H1 (cell line): ENCODE results near the gene FREM2. TPM values are rescaled to one million over a fixed set of nuclear protein-coding genes. Genes with fewer than 3 reads are reported as not detected.

Source experiments
- CTCF ChIA-PET: fragments of 300-600 bp; sonication (Branson Sonifier 250); formaldehyde crosslinking; loops from one replicate; lab custom pipeline; 2021; ENCODE audit not compliant: partially characterized antibody; lab: Charles Lee
- POLR2A ChIA-PET: fragments of 300-600 bp; sonication (Branson Sonifier 250); formaldehyde crosslinking; loops from one replicate; lab custom pipeline; 2021; ENCODE audit warnings: inconsistent platforms; ENCODE audit not compliant: partially characterized antibody; lab: Charles Lee
- DNase-seq, 2 experiments: peaks; one replicate each; pipeline versions ENCODE4 v3.0.0 to v3.0.0-alpha.2; 2010 to 2022; ENCODE audit warnings: low spot score in 2 of 2, low read depth in 1 of 2, mixed read lengths in 1 of 2
- FAIRE-seq: peaks from 2 replicates; lab custom pipeline; 2011; peaks lifted over from hg19 to GRCh38; lab: Jason Lieb, UNC
- H2AFZ ChIP-seq: 2 replicates; pipeline ENCODE4 v1.8.1; 2012; ENCODE audit warnings: low read length, inconsistent platforms
- H2AK5ac ChIP-seq: 2 replicates; pipeline ENCODE4 v1.6.1; 2013; ENCODE audit warnings: low read depth, low read length
- H2BK120ac ChIP-seq: replicated peaks from 2 replicates; pipeline ENCODE3; 2013; ENCODE audit warnings: low read depth, low read length, inconsistent platforms
- H2BK12ac ChIP-seq: 2 replicates; pipeline ENCODE4 v1.6.1; 2013; ENCODE audit warnings: low read depth, low read length
- H2BK15ac ChIP-seq: 2 replicates; pipeline ENCODE4 v1.6.1; 2013; ENCODE audit warnings: low read length
- H2BK20ac ChIP-seq: 2 replicates; pipeline ENCODE4 v1.6.1; 2013; ENCODE audit warnings: low read length
- H2BK5ac ChIP-seq: 2 replicates; pipeline ENCODE4 v1.6.1; 2013; ENCODE audit warnings: low read depth, low read length
- H3K14ac ChIP-seq: 2 replicates; pipeline ENCODE4 v1.6.1; 2013; ENCODE audit warnings: inconsistent platforms; ENCODE audit not compliant: insufficient read length
- H3K18ac ChIP-seq: 2 replicates; pipeline ENCODE4 v1.6.1; 2013; ENCODE audit warnings: low read length; ENCODE audit errors: extremely low read depth
- H3K23ac ChIP-seq: 2 replicates; pipeline ENCODE4 v1.6.1; 2013; ENCODE audit warnings: inconsistent platforms; ENCODE audit not compliant: insufficient read length
- H3K23me2 ChIP-seq: 2 replicates; pipeline ENCODE4 v1.6.1; 2013; ENCODE audit warnings: low read depth, low read length
- H3K27ac ChIP-seq: 2 replicates; pipeline ENCODE4 v1.6.1; 2011; ENCODE audit warnings: low read depth, low read length, inconsistent platforms
- H3K27me3 ChIP-seq, 4 experiments: replicated peaks in 1 of 4; 1 replicate in 1 of 4; 2 replicates in 3 of 4; pipeline versions ENCODE4 v1.6.1 to v1.8.1; 2011 to 2013; ENCODE audit warnings: low read length in 3 of 4, mild to moderate bottlenecking in 3 of 4, inconsistent platforms in 2 of 4, mixed read lengths in 2 of 4, moderate library complexity in 1 of 4; ENCODE audit not compliant: control insufficient read depth in 3 of 4, insufficient read depth in 3 of 4; ENCODE audit errors: extremely low read depth in 1 of 4
- H3K36me3 ChIP-seq, 4 experiments: 2 replicates each; pipeline versions ENCODE4 v1.6.1 to v1.8.1; 2011 to 2013; ENCODE audit warnings: mild to moderate bottlenecking in 4 of 4, low read length in 3 of 4, moderate library complexity in 2 of 4, control low read depth in 1 of 4, inconsistent platforms in 1 of 4; ENCODE audit not compliant: insufficient read depth in 4 of 4, control insufficient read depth in 2 of 4
- H3K4ac ChIP-seq: replicated peaks from 2 replicates; pipeline ENCODE3; 2013; ENCODE audit warnings: low read length, low read depth, mixed read lengths, inconsistent platforms; ENCODE audit not compliant: insufficient read length
- H3K4me1 ChIP-seq, 4 experiments: replicated peaks in 1 of 4; 1 replicate in 1 of 4; 2 replicates in 3 of 4; pipeline versions ENCODE4 v1.6.1 to v1.8.1; 2011 to 2013; ENCODE audit warnings: low read length in 3 of 4, inconsistent platforms in 2 of 4, mixed read lengths in 1 of 4; ENCODE audit not compliant: insufficient read depth in 4 of 4, control insufficient read depth in 3 of 4
- H3K4me2 ChIP-seq, 2 experiments: 2 replicates each; pipeline versions ENCODE4 v1.6.1 to v1.8.1; 2011 to 2013; ENCODE audit warnings: low read depth in 2 of 2, low read length in 2 of 2, control low read depth in 1 of 2, inconsistent platforms in 1 of 2, mild to moderate bottlenecking in 1 of 2; ENCODE audit not compliant: insufficient read depth in 1 of 2
- H3K4me3 ChIP-seq, 4 experiments: fragments of 200-600, 300-600 bp in 1 of 4; sonication (generic), shearing (Covaris generic), sonication (Bioruptor Twin) in 1 of 4; 2 replicates each; pipeline versions ENCODE4 v1.5.1 to v1.8.1; 2011 to 2016; ENCODE audit warnings: low read length in 4 of 4, low read depth in 3 of 4, control low read depth in 2 of 4, inconsistent platforms in 2 of 4, mild to moderate bottlenecking in 2 of 4, mixed read lengths in 1 of 4, moderate library complexity in 1 of 4; ENCODE audit not compliant: insufficient read depth in 2 of 4; ENCODE audit errors: extremely low read depth in 1 of 4
- H3K56ac ChIP-seq: replicated peaks from 2 replicates; pipeline ENCODE3; 2013; ENCODE audit warnings: low read depth, mild to moderate bottlenecking, mixed read lengths, low read length, inconsistent platforms; ENCODE audit not compliant: insufficient read length
- H3K79me1 ChIP-seq: 2 replicates; pipeline ENCODE4 v1.6.1; 2013; ENCODE audit warnings: low read depth, low read length, control low read depth
- H3K79me2 ChIP-seq, 2 experiments: 2 replicates each; pipeline versions ENCODE4 v1.6.1 to v1.8.1; 2012 to 2013; ENCODE audit warnings: low read length in 2 of 2, mild to moderate bottlenecking in 2 of 2, inconsistent platforms in 1 of 2; ENCODE audit not compliant: insufficient read depth in 2 of 2, control insufficient read depth in 1 of 2
- H3K9ac ChIP-seq, 4 experiments: replicated peaks in 1 of 4; 1 replicate in 1 of 4; 2 replicates in 3 of 4; pipeline versions ENCODE4 v1.6.1 to v1.8.1; 2011 to 2013; ENCODE audit warnings: low read depth in 3 of 4, low read length in 3 of 4, control low read depth in 2 of 4, mild to moderate bottlenecking in 2 of 4, moderate library complexity in 2 of 4, inconsistent platforms in 1 of 4; ENCODE audit errors: extremely low read depth in 1 of 4
- H3K9me3 ChIP-seq, 2 experiments: 2 replicates each; pipeline versions ENCODE4 v1.6.1 to v1.8.1; 2012 to 2013; ENCODE audit warnings: mild to moderate bottlenecking in 2 of 2, moderate library complexity in 2 of 2, control low read depth in 1 of 2, inconsistent platforms in 1 of 2, low read depth in 1 of 2, low read length in 1 of 2, mixed read lengths in 1 of 2; ENCODE audit not compliant: insufficient read depth in 2 of 2
- H4K20me1 ChIP-seq, 2 experiments: replicated peaks in 1 of 2; 2 replicates each; pipeline versions ENCODE3 to v1.8.1; 2011 to 2013; ENCODE audit warnings: inconsistent platforms in 2 of 2, low read length in 2 of 2, mild to moderate bottlenecking in 1 of 2; ENCODE audit not compliant: insufficient read depth in 2 of 2, control insufficient read depth in 1 of 2
- H4K5ac ChIP-seq: 2 replicates; pipeline ENCODE4 v1.6.1; 2013; ENCODE audit warnings: low read length, low read depth, mixed read lengths, inconsistent platforms; ENCODE audit not compliant: insufficient read length
- H4K8ac ChIP-seq: 2 replicates; pipeline ENCODE4 v1.8.0; 2013; ENCODE audit warnings: mild to moderate bottlenecking, moderate library complexity, low read length, inconsistent platforms; ENCODE audit not compliant: insufficient read depth; ENCODE audit errors: extremely low read depth
- H4K91ac ChIP-seq: replicated peaks from 2 replicates; pipeline ENCODE3; 2013; ENCODE audit warnings: low read length, mixed read lengths, inconsistent platforms; ENCODE audit not compliant: insufficient read length
- ASH2L ChIP-seq: fragments of 200-600, 300-600 bp; sonication (generic); IDR thresholded peaks from one replicate; pipeline ENCODE4 v1.7.1; 2017; ENCODE audit warnings: low read length
- GTF2F1 ChIP-seq: IDR thresholded peaks from 2 replicates; pipeline ENCODE4 v1.6.1; 2012; ENCODE audit warnings: low read depth, low read length, improper control_type of control experiment, borderline replicate concordance
- HDAC6 ChIP-seq: IDR thresholded peaks from one replicate; pipeline ENCODE4 v1.7.1; 2012; ENCODE audit warnings: low read depth, mild to moderate bottlenecking, inconsistent platforms, low read length, moderate library complexity
- JUND ChIP-seq: IDR thresholded peaks from 2 replicates; pipeline ENCODE4 v1.6.1; 2011; ENCODE audit warnings: mild to moderate bottlenecking, improper control_type of control experiment, low read length
- POLR2A ChIP-seq, 2 experiments: IDR thresholded peaks; 1 replicate in 1 of 2; 2 replicates in 1 of 2; pipeline ENCODE4 v1.6.1; 2011; ENCODE audit warnings: low read depth in 2 of 2, low read length in 2 of 2, mild to moderate bottlenecking in 2 of 2; ENCODE audit errors: control extremely low read depth in 1 of 2
- RAD21 ChIP-seq, 2 experiments: IDR thresholded peaks in 1 of 2; conservative IDR thresholded peaks in 1 of 2; 2 replicates each; pipeline ENCODE4 v1.6.1; 2011; ENCODE audit warnings: low read depth in 2 of 2, low read length in 2 of 2, improper control_type of control experiment in 1 of 2, inconsistent platforms in 1 of 2, mild to moderate bottlenecking in 1 of 2, moderate library complexity in 1 of 2
- TAF1 ChIP-seq: IDR thresholded peaks from 2 replicates; pipeline ENCODE4 v1.6.1; 2011; ENCODE audit warnings: mild to moderate bottlenecking, low read depth, low read length
- TBP ChIP-seq: IDR thresholded peaks from 2 replicates; pipeline ENCODE4 v1.6.1; 2011; ENCODE audit warnings: low read depth, low read length, improper control_type of control experiment
- ZNF274 ChIP-seq: IDR thresholded peaks from 2 replicates; pipeline ENCODE4 v1.7.0; 2012; ENCODE audit warnings: low read length, borderline replicate concordance; ENCODE audit errors: extremely low read depth
- polyA plus RNA-seq, 7 experiments: library from polyadenylated mRNA; depleted of rRNA in 3 of 7; stranded (reverse) in 5 of 7; unstranded in 2 of 7; fragments of >200 nt in 5 of 7; fragments of 200-250 nt in 2 of 7; gene quantifications; 1 replicate in 5 of 7; 2 replicates in 1 of 7; 4 replicates in 1 of 7; pipeline versions ENCODE4 v1.2.1 to v1.2.3, GENCODE V29; 2011 to 2013; ENCODE audit warnings: missing spikeins in 2 of 7, mixed read lengths in 2 of 7
- total RNA-seq: library from RNA; stranded (reverse); fragmentation: NEBNext Ultra II Directional; extraction: Animal tissue kit (Norgen Biotek cat#: 25700); gene quantifications from 2 replicates; pipeline ENCODE4 v1.2.1, GENCODE V29; 2021
- TF ChIP-seq, protein P1 (sequence below): IDR thresholded peaks from 2 replicates; pipeline ENCODE4 v1.6.1; 2011; ENCODE audit warnings: low read depth, mild to moderate bottlenecking, low read length; ENCODE audit not compliant: insufficient read depth
- TF ChIP-seq, protein P2 (sequence below): IDR thresholded peaks from 2 replicates; pipeline ENCODE4 v1.6.1; 2011; ENCODE audit warnings: low read length, improper control_type of control experiment

The FREM2 gene
- total and polyA plus RNA-seq, 2 of the 8 experiments (the other 6 are each of a cell fraction or from before 2014, with no cell fraction given) = 11.6 to 22.8 TPM

DNA sequence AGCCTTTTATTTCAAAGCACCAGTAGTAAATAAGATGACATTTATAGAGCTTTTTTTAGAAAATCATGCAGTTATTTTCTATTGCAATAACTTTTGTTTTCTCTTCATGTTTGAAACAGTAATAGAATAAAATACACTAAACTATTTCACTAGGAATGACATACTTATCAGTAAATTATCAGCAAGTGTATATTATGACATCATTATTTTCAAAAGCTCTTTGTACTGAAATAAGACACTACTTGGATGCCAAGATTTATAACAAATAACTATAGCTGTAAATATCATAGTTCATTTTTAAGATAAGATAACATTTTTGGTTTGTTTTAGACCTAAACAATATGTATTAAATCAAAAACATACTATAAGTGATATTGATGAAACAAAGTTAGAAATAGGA lies 246.9 kb downstream of the FREM2 start:
- no peak overlapping the region for H2AFZ ChIP-seq
- H3K79me1 ChIP-seq = no peaks in the 10 kb centered on the region
- H3K4me2 ChIP-seq = no peak overlapping the region
- H2BK15ac ChIP-seq = no peak overlapping the region
- H3K23me2 ChIP-seq = no peaks in the 10 kb centered on the region
- H3K9me3 ChIP-seq = no peaks in the 10 kb centered on the region
- H3K4me1 ChIP-seq = no peaks in the 10 kb centered on the region
- no peak overlapping the region for H3K9ac ChIP-seq
- no peak overlapping the region for H3K23ac ChIP-seq
- H3K27ac ChIP-seq = no peak overlapping the region
- CTCF ChIA-PET = no interaction called here
- H2BK5ac ChIP-seq = no peak overlapping the region
- no peak overlapping the region for H2BK120ac ChIP-seq
- no peak overlapping the region for H2AK5ac ChIP-seq
- no peak for DNase-seq
- TF ChIP-seq POLR2A (IDR thresholded peaks at IDR 0.05; ENCODE audit: control extremely low read depth in 1 of 2, low read depth in 2 of 2, low read length in 2 of 2) = no peak
- TF ChIP-seq, protein P1, sequence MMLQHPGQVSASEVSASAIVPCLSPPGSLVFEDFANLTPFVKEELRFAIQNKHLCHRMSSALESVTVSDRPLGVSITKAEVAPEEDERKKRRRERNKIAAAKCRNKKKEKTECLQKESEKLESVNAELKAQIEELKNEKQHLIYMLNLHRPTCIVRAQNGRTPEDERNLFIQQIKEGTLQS = no peak
- TF ChIP-seq HDAC6 = no peak
- no peak for TF ChIP-seq ZNF274
- TF ChIP-seq ASH2L = no peak
- no peak for TF ChIP-seq TBP
- TF ChIP-seq RAD21 (IDR thresholded peaks at IDR 0.05 in 1 of 2, conservative IDR thresholded peaks at IDR 0.05 in 1 of 2; ENCODE audit: low read depth in 2 of 2, low read length in 2 of 2) = no peak
- TF ChIP-seq GTF2F1 = no peak
- TF ChIP-seq, protein P2, sequence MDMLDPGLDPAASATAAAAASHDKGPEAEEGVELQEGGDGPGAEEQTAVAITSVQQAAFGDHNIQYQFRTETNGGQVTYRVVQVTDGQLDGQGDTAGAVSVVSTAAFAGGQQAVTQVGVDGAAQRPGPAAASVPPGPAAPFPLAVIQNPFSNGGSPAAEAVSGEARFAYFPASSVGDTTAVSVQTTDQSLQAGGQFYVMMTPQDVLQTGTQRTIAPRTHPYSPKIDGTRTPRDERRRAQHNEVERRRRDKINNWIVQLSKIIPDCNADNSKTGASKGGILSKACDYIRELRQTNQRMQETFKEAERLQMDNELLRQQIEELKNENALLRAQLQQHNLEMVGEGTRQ = no peak
- no peak for TF ChIP-seq TAF1
- no peak for TF ChIP-seq JUND
- H4K8ac ChIP-seq = no peak overlapping the region
- no peak overlapping the region for H2BK12ac ChIP-seq
- no peak for FAIRE-seq
- H2BK20ac ChIP-seq = no peak overlapping the region
- no peaks in the 10 kb centered on the region for H4K20me1 ChIP-seq
- no peaks in the 10 kb centered on the region for H3K36me3 ChIP-seq
- no peaks in the 10 kb centered on the region for H3K27me3 ChIP-seq
- no peaks in the 10 kb centered on the region for H3K79me2 ChIP-seq
- H3K4ac ChIP-seq = no peak overlapping the region
- no peak overlapping the region for H4K5ac ChIP-seq
- POLR2A ChIA-PET = no interaction called here
- no peak overlapping the region for H3K14ac ChIP-seq
- H3K4me3 ChIP-seq = no peak overlapping the region
- no peak overlapping the region for H3K56ac ChIP-seq
- H3K18ac ChIP-seq = no peak overlapping the region
- H4K91ac ChIP-seq = no peak overlapping the region
